Measurements from ENCODE around the gene MSN.

MSN gene

DNA sequence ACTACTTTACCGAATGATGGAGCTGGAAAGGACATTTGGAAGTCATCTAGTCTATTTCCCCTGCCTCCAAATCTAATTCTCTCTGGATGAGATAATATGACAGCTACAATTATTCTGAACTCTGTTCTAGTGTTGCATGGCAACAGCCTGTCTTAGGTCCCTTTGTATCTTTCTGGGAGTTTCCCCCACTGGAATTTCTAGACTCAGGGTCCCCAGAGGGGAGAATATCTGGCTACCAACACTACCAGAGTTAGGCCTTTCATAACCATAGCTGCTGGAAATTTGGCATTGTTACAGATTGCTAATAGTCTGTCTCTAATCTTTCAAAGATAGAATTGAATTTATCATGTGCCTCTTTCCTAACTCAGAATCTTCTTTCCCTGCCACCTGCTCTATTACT, 4.5 kb downstream of the MSN start:
- in situ Hi-C loops (cut with HindIII; ENCODE audit: low sequenced_read_pairs), result no loop called here

DNA sequence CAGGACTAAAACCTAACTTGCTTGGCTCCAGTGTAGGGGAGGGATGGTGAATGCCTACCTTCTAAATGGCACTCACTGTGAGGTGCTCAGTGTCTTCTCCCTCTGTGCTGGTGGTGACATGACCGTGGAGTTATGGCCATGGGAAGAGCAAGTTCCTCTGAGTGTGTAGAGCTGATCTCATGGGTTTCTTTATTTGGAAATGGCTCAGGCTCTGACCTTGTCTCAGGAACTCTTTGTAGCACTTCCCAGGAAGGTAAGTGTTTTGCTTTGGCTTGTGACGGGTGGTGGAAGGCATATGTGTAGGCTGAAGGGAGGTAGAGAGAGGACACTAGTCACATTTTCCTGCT, 6.4 kb downstream of the MSN start:
- in situ Hi-C loops (cut with HindIII; ENCODE audit: low sequenced_read_pairs), result no loop called here

DNA sequence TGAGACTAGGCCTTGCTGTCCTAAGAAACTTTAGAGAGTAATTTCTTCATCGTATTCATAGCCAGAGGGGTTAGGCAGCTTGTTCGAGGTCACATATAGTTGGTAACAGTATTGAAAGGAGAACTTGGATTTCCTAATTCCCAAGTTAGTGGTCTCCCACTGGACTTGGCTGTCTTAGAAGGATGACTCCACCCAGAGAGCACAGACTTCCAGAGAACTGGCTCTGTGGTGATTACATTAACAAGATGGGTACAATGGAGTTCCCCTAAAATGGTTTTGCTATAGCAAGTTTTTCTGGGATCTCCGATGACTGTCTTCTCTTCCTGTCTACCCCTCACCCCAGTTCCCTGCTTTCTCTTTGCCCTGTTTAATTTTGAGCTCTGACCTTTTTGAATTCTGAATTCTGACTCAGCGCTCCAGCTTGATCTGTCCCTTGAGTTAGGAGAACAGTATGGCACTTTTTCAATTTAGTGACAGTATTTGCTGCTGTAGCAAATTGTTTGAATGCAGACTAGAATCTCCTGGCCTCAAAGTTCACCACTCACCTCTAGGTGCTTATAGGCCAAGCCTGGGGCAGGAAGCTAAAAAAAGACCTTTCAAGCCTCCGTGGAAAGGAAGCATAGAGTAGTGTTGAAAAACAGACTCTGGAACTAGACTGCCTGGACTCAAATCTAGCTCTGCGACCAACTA, 6.9 kb downstream of the MSN start:
- in situ Hi-C loops (cut with HindIII; ENCODE audit: low sequenced_read_pairs), result no loop called here

- in situ Hi-C loops (cut with HindIII; ENCODE audit: low sequenced_read_pairs), result no loop called here
Observed at GRCh38 chrX:65677954-65678469, 10.6 kb downstream of the MSN start.

DNA sequence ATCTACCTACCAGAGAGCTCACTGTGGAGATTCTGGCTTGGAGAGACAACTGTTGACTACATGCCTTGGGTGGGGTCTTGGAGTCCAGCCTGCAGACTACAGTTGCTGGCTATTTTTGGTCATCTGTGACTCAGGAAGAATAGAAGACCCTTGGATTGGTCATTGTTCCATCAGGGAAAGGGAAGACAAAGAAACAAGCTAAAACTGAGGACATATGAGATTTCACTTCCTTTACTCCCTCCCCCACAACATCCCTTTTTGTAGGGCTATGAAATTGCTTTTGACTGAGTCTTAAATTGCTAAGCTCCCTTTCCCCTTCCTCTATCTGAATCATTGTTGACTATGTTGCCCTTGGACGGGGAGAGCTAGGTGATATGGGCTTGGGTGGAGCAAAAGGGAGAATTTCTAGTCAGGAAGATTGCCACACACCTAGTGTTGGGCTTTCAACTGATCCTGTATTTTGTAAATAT, 11.7 kb downstream of the MSN start:
- in situ Hi-C loops (cut with HindIII; ENCODE audit: low sequenced_read_pairs), result no loop called here

GRCh38 chrX:65681810-65682209, 14.4 kb downstream of the MSN start:
- in situ Hi-C loops (cut with HindIII; ENCODE audit: low sequenced_read_pairs), result no loop called here

GRCh38 chrX:65685112-65685511, 17.7 kb downstream of the MSN start:
- in situ Hi-C loops (cut with HindIII; ENCODE audit: low sequenced_read_pairs), result no loop called here

GRCh38 chrX:65686236-65686635, 18.8 kb downstream of the MSN start:
- in situ Hi-C loops (cut with HindIII; ENCODE audit: low sequenced_read_pairs), result no loop called here

DNA sequence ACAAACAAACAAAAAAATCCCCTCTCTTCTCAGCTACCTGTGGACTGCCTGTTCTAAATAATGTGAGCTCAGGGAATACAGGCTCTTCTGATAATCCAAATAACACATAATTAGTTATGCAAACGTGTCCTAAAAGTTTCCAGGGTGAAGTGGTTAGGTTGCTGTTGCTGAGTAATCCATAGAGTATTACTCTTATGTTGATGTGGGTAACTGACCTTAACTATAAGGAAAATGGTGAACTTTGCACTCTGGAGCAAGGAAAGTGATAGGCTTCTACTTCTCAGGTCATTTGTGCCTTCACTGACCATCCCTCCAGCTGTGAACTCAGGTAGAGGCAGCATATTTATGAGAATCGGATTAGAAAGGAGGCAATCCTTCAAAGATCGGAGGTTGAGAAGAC, 19.9 kb downstream of the MSN start:
- in situ Hi-C loops (cut with HindIII; ENCODE audit: low sequenced_read_pairs), result no loop called here

DNA sequence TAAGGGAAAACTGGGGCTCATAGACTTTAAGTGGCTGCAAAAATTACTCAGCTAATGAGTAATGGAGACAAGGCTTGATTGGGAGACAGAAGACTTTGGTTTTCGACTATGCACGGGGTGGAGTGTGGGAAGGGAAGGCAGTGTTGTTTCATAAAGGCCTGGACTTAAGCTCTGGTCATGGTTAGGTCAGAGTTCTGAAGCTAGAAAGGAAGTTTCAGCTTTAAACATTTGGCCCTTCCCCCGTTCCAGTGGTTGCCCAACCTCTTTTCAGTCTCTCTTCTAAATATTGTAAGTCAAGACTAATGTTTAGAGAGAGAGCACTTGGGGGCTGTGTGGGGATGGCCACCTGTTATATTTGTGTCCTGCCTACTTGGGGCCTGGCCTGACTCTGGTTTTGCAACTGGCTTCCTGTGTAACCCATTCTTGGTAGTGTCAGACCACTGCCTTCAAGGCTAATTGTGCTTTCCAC, 21.0 kb downstream of the MSN start:
- in situ Hi-C loops (cut with HindIII; ENCODE audit: low sequenced_read_pairs), result no loop called here

- in situ Hi-C loops (cut with HindIII; ENCODE audit: low sequenced_read_pairs), result no loop called here
Observed at GRCh38 chrX:65689377-65689776, 21.9 kb downstream of the MSN start.

GRCh38 chrX:65690057-65690855, 22.8 kb downstream of the MSN start:
- in situ Hi-C loops (cut with HindIII; ENCODE audit: low sequenced_read_pairs), result no loop called here

DNA sequence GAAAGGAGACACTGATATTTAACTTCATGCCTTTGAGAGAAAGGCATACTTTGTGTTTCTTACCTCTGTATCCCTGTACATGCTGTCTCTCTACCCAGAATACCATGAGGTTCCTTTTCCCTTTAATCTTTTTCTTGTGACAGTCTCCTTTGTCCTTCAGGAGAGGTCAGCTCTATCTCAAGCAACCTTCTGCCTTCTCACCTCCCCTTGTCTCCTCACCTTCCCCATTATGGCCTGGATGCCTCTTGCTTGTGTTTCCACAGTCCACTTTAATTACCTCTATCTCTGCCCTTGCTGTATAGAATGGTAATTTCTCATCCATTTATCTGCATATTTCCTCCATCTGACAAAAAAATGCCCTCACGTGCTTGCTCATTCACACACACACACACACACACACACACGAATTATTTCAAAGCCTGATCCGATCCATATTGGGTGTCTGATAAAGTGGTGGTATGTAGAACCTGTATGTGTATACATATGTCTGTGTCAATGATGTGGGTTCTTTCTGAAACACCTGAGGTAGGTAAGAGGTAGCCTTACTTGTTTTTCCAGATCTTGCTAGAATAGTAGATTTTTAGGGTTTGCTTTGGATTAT, 28.5 kb downstream of the MSN start:
- in situ Hi-C loops (cut with HindIII; ENCODE audit: low sequenced_read_pairs), result no loop called here

GRCh38 chrX:65696613-65697012, 29.2 kb downstream of the MSN start:
- in situ Hi-C loops (cut with HindIII; ENCODE audit: low sequenced_read_pairs), result no loop called here

DNA sequence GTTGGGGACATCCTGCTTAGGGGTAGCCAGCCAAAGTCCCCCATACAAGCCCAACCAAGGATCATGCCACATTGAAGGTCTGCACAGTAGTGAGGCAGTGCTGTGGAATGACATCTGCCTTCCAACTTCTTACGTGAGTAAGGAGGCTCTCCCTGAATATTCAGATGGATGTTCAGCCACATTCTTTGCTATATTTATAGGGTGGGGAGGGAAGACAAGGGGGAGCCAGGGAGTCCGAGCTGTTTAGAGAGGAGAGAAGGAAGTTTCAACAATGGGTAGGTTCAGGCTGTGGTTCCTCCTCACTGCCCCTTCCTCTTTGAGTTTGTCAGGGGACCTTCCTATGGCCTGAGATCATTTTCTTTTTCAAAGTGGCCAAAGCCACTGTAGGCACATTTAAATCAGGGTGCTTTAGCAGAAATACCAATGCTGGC, 29.8 kb downstream of the MSN start:
- in situ Hi-C loops (cut with HindIII; ENCODE audit: low sequenced_read_pairs), result no loop called here

DNA sequence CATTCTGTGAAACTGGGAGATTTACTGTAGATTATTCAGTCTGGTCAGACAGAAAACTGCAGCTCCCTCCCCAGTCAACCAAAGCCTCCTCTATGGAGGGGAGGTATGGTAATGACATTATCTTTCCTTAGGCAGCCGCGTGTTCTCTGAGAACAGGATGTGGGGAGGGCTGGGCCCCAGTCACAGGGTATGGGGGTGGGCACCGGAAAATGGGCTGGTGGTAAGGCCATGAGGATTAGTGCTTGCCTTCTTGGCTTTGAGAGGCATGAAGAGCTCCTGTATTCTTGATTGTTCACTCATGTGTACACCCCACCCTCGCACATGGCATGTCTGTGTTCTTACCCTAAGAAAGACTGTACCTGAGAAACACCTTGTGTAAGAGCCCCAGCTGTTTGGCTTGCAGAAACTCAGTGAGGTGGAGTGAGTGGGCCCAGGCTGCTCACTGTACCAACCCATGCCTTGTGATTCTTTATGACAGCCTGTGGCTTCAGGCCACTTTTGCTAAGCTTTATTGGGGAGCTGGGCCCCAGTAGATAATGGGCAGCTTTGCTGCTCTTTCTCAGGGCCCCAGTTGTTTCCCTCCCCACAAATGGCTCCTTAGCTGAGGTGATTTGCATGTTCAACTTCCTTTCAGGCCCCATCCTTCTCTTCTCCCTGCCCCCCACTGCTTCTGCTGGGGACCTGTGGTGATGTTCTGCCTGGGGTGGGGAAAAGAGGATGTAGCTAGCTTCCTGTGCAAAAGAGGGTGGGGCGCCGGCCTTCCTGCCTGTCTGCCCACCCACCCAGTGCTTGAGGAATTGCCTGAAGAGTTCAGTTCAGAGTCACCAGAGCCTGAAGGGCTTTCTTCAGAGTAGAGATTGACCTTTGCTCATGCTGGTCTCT, 30.7 kb downstream of the MSN start:
- in situ Hi-C loops (cut with HindIII; ENCODE audit: low sequenced_read_pairs), result no loop called here

DNA sequence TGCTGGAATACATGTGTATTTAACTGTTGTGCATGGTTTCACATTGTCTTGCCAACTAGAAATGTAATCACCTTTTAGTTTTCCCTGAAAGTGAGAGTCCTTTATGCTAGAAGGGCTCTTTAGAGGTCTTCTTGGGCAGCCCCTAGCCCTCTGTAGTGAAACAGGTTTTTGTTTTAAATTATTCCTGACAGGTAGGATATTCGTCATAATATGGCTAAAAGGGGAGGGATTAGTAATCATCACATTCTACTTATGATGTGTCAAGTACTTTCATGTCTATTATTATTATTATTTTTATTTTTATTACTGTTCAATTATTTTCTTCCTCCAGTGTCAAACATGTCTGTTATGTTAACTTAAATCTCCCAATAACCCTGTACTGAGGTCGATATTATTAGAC, 35.5 kb downstream of the MSN start:
- in situ Hi-C loops (cut with HindIII; ENCODE audit: low sequenced_read_pairs), result no loop called here

DNA sequence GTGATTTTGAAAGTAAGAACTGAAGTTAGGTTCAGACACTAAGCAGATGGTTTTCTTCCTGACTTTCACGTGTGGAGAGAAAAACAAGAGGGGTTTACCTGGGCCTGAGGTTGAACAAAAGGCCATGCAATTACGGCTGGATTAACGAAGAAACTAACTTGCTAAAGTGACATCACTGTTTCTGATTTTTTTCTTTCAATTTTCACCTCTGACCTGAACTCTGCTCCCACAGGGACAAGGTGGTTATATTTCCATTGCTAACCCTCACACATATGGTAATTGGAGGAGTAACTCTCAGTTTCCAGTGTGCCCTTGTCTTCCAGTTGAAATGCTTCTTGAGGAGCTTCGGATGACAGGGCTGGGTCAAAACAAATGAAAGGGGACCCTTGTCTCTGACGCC, 38.0 kb downstream of the MSN start:
- in situ Hi-C loops (cut with HindIII; ENCODE audit: low sequenced_read_pairs), result no loop called here

DNA sequence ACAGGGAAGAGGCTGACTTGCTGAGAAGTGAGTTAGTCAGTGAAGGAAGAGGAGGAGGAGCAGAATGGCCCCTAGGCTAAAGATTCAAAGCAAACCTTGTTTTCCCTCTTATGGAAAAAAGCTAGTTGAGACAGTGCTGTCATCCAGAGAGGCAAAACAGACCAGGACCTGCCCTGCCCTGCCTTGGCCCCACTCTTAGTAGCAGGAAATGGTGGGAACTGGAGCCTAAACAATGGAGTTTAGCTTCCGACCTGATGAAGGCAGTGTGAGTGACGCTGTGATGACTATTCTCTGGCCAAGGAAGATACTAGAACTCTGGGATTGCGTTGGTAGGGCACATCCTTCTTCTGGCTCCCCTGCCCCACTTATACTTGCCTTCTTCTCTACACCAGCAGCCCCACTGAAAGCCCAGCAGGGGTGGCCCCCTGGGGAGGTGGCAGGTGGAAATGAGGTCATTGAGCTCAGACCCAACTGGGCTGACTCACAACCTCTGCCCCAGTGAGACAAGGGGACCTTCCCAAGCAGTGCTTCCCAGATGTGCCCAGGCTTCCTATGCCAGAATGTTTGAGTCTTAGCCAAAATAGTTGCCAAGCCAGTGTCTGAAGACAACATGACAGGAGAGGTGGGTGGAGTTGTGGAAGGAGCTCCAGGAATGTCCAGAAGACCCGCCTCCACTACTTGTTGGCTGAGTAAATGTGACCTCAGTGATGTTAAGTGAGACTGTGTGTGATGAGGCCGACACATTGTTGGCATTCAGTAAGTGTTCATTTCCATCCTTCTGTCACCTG, 38.8 kb downstream of the MSN start:
- in situ Hi-C loops (cut with HindIII; ENCODE audit: low sequenced_read_pairs), result no loop called here

GRCh38 chrX:65707151-65707550, 39.7 kb downstream of the MSN start:
- in situ Hi-C loops (cut with HindIII; ENCODE audit: low sequenced_read_pairs), result no loop called here

Data from DLD1 (cell line).